DOHH2 (cell line): ENCODE results near the gene BICC1.

Source experiments
- H3F3A ChIP-seq: fragments of 200-600 bp; sonication (generic), shearing (Covaris generic); 2 replicates; pipeline ENCODE4 v1.6.0; 2016; ENCODE audit warnings: antibody characterized with exemption, mild to moderate bottlenecking; ENCODE audit not compliant: control insufficient read depth, insufficient read depth
- H3K27ac ChIP-seq: fragments of 200-600 bp; sonication (generic); 2 replicates; pipeline ENCODE4 v1.5.1; 2014; ENCODE audit warnings: low read depth, mild to moderate bottlenecking, low read length, moderate library complexity
- H3K27me3 ChIP-seq: fragments of 200-600 bp; sonication (generic); 2 replicates; pipeline ENCODE4 v1.6.1; 2014; ENCODE audit warnings: mild to moderate bottlenecking, low read length, mixed read lengths; ENCODE audit not compliant: control insufficient read depth
- H3K36me3 ChIP-seq: fragments of 200-600 bp; sonication (generic); 2 replicates; pipeline ENCODE4 v1.6.1; 2014; ENCODE audit warnings: mild to moderate bottlenecking, low read length, moderate library complexity, mixed read lengths; ENCODE audit not compliant: control insufficient read depth
- H3K4me1 ChIP-seq: fragments of 200-600 bp; sonication (generic); 2 replicates; pipeline ENCODE4 v1.6.1; 2014; ENCODE audit warnings: mild to moderate bottlenecking, low read length, mixed read lengths; ENCODE audit not compliant: control insufficient read depth
- H3K4me2 ChIP-seq: fragments of 200-600 bp; sonication (generic); 2 replicates; pipeline ENCODE4 v1.6.0; 2014; ENCODE audit warnings: mild to moderate bottlenecking, low read length, moderate library complexity
- H3K4me3 ChIP-seq: fragments of 200-600 bp; sonication (generic); 2 replicates; pipeline ENCODE4 v1.5.1; 2014; ENCODE audit warnings: mild to moderate bottlenecking, low read length, mixed read lengths
- H3K79me2 ChIP-seq: fragments of 200-600 bp; sonication (generic); 2 replicates; pipeline ENCODE4 v1.6.1; 2014; ENCODE audit warnings: mild to moderate bottlenecking, low read length, mixed read lengths; ENCODE audit not compliant: control insufficient read depth
- H3K9me2 ChIP-seq: fragments of 200-600 bp; sonication (generic); replicated peaks from 2 replicates; pipeline ENCODE4 v1.6.1; 2014; ENCODE audit warnings: mild to moderate bottlenecking, low read length, mixed read lengths; ENCODE audit not compliant: control insufficient read depth
- H3K9me3 ChIP-seq: fragments of 200-600 bp; sonication (generic); 2 replicates; pipeline ENCODE4 v1.6.1; 2014; ENCODE audit warnings: antibody characterized with exemption, low read length, mixed read lengths; ENCODE audit not compliant: control insufficient read depth, insufficient read depth
- H4K20me1 ChIP-seq: fragments of 200-600 bp; sonication (generic); 2 replicates; pipeline ENCODE4 v1.6.0; 2014; ENCODE audit warnings: low read depth, mild to moderate bottlenecking, antibody characterized with exemption, low read length, moderate library complexity; ENCODE audit not compliant: control insufficient read depth, insufficient read depth
- EZH2phosphoT487 ChIP-seq: fragments of 200-600 bp; sonication (generic); IDR thresholded peaks from 2 replicates; pipeline ENCODE4 v1.6.1; 2017; ENCODE audit warnings: borderline replicate concordance, mild to moderate bottlenecking, antibody characterized with exemption, low read length, moderate library complexity, mixed read lengths
- TF ChIP-seq, protein P1 (sequence below): fragments of 200-600 bp; sonication (generic); IDR thresholded peaks from one replicate; pipeline ENCODE4 v1.5.1; 2014; ENCODE audit warnings: antibody characterized with exemption, mild to moderate bottlenecking, low read depth, low read length; ENCODE audit not compliant: poor library complexity, severe bottlenecking

BICC1 gene

DNA sequence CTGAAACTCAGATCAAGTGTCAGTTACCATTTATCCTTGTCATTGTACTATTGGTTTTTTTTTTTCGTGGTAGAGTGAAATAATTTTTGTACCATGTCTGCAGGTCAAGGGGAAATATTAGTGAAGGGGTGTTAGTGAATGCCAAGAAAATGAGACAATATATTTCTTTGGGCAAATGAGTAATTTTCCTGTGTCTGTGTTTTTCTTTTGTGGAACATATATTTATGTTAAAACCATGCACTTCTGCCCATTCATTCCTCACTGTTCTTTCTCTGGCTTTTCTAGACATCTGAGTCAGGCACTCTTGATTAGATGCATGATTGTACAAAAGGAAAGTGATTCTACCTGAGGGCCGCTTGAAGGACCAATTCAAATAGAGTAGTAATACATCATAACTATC lies 161.6 kb downstream of the BICC1 start:
- Histone ChIP-seq H3K27ac (no peak overlapping the region), H3K4me2 (no peak overlapping the region), H3K36me3 (no peaks in the 10 kb centered on the region), H3F3A (no peaks in the 10 kb centered on the region), H3K27me3 (no peaks in the 10 kb centered on the region), H4K20me1 (no peaks in the 10 kb centered on the region), H3K9me3 (no peaks in the 10 kb centered on the region), H3K4me1 (no peaks in the 10 kb centered on the region), H3K79me2 (no peaks in the 10 kb centered on the region), H3K9me2 (no peaks in the 10 kb centered on the region), H3K4me3 (no peak overlapping the region)
- TF ChIP-seq EZH2phosphoT487 = no peak
- TF ChIP-seq, protein P1, sequence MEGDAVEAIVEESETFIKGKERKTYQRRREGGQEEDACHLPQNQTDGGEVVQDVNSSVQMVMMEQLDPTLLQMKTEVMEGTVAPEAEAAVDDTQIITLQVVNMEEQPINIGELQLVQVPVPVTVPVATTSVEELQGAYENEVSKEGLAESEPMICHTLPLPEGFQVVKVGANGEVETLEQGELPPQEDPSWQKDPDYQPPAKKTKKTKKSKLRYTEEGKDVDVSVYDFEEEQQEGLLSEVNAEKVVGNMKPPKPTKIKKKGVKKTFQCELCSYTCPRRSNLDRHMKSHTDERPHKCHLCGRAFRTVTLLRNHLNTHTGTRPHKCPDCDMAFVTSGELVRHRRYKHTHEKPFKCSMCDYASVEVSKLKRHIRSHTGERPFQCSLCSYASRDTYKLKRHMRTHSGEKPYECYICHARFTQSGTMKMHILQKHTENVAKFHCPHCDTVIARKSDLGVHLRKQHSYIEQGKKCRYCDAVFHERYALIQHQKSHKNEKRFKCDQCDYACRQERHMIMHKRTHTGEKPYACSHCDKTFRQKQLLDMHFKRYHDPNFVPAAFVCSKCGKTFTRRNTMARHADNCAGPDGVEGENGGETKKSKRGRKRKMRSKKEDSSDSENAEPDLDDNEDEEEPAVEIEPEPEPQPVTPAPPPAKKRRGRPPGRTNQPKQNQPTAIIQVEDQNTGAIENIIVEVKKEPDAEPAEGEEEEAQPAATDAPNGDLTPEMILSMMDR = no peak

DNA sequence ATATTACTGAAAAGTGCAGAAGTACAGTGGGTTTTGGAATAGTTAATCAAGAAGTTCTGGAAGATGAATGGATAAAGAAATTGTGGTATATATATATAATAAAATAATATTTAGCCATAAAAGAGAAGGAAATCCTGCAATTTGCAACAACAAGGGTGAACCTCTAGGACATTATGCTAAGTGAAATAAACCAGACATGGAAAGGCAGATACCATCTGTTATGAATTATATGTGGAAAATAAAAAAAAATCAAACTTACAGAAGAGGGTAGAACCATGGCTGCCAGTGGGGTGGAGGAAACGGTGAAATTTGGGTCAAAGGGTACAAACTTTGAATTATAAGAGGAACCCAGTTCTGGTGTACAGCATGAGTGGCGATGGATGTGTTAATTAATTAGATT lies 162.6 kb downstream of the BICC1 start:
- Histone ChIP-seq H3K4me3 (no peak overlapping the region), H3K27me3 (no peaks in the 10 kb centered on the region), H3K9me2 (no peaks in the 10 kb centered on the region), H3K36me3 (no peaks in the 10 kb centered on the region), H3K4me1 (no peaks in the 10 kb centered on the region), H4K20me1 (no peaks in the 10 kb centered on the region), H3K9me3 (no peaks in the 10 kb centered on the region), H3K27ac (no peak overlapping the region), H3F3A (no peaks in the 10 kb centered on the region), H3K4me2 (no peak overlapping the region), H3K79me2 (no peaks in the 10 kb centered on the region)
- TF ChIP-seq, protein P1 = no peak
- TF ChIP-seq EZH2phosphoT487 = no peak

DNA sequence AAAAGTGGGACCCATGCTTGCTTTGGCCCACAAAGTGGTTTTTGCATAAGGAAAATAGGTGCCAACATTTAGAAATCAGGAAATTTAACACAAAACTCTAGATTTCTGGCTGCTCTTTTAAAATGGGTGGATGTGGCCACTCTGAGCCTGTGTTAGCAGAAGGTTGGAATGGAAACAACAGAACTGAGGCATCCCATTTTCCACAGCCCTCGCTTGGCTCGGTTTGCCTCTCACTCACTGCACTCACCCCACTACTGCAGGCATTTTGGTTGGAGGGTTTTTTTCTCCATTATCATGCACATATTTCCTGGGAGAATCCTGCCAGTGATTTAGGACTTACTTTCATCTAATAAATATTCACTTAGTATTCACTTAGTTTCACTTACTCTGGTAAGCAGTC lies 178.9 kb downstream of the BICC1 start:
- Histone ChIP-seq H3K27me3 (no peaks in the 10 kb centered on the region), H4K20me1 (no peaks in the 10 kb centered on the region), H3K4me3 (no peak overlapping the region), H3K4me2 (no peak overlapping the region), H3F3A (no peaks in the 10 kb centered on the region), H3K9me3 (no peaks in the 10 kb centered on the region), H3K36me3 (no peaks in the 10 kb centered on the region), H3K9me2 (no peaks in the 10 kb centered on the region), H3K27ac (no peak overlapping the region), H3K4me1 (no peaks in the 10 kb centered on the region), H3K79me2 (no peaks in the 10 kb centered on the region)
- TF ChIP-seq, protein P1 = no peak
- TF ChIP-seq EZH2phosphoT487 = no peak

DNA sequence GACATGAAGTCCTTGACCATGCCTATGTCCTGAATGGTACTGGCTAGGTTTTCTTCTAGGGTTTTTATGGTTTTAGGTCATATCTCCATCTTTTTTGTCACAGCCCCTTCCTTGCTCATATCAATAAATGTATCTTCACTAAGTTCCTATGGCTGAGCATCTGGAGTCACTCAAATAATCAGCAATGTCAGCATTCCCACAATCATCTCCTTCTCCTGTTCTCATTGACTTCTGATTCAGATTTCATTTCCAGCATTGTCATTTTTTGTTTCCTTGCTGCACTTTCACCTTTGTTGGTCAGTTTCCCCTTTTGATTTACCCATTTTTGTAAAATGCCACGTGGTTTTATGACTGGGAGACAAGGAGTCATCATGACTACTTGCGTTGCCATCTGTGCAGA lies 181.2 kb downstream of the BICC1 start:
- Histone ChIP-seq H3K27ac (no peak overlapping the region), H3K27me3 (no peaks in the 10 kb centered on the region), H4K20me1 (no peaks in the 10 kb centered on the region), H3K9me3 (no peaks in the 10 kb centered on the region), H3K79me2 (no peaks in the 10 kb centered on the region), H3K9me2 (no peaks in the 10 kb centered on the region), H3K36me3 (no peaks in the 10 kb centered on the region), H3K4me3 (no peak overlapping the region), H3K4me2 (no peak overlapping the region), H3F3A (no peaks in the 10 kb centered on the region), H3K4me1 (no peaks in the 10 kb centered on the region)
- TF ChIP-seq, protein P1 = no peak
- TF ChIP-seq EZH2phosphoT487 = no peak
